ENCODE measurements around the gene LENG9. TPM values are rescaled to one million over a fixed set of nuclear protein-coding genes. Genes with fewer than 3 reads are reported as not detected.

Gene LENG9
- total and polyA plus RNA-seq, 8 donors = 1.3 to 14.5 (median 7.1) TPM

DNA sequence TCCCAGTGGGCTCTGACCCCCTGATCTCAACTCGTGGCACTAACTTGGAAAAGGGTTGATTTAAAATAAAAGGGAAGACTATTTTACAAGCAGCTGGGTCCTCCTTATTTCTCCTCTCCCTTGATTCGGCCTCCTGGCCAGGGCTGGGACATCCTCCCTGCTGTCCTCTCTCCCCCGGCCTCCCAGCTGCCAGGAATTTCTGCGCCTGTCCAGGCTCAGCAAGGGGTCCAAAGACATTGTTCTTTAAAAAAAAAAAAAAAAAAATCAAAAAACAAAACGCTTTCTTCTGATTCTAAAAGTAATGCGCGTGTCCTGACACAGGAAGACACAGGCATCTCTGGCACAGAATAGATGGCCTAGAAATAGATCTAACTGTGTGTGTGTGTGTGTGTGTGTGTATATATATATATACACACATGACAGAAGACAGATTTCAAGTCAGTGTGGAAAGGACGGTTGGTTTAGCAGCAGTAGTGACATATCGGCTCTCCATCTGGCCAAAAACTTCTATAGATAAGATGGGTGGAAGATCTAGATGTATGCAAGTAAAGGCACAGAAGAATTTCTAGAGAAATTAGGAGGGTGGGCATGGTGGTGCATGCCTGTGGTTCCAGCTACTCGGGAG is 26.8 kb downstream of the LENG9 start:
- peaks cover 0 to 12% (median 0%) of the 10 kb centered on the region in 3 donors for H3K27me3 ChIP-seq
- DNase-seq = no peak
- no peak overlapping the region for H3K4me3 ChIP-seq
- peak overlapping the region in 1 of 5 donors; percentile 32 for H3K27ac ChIP-seq
- intact Hi-C loops (cut with DNase I; ENCODE audit: low total_unique reads) = no loop called here
- WGBS, 5 donors = 74 to 86% (median 82%) methylated on average over 10 of the region's 10 CpGs
- no peaks in the 10 kb centered on the region for H3K9me3 ChIP-seq
- H3K4me1 ChIP-seq = peaks cover 12 to 38% (median 30%) of the 10 kb centered on the region in 4 donors
- TF ChIP-seq POLR2A (IDR thresholded peaks at IDR 0.05) = no peak
- no peak for TF ChIP-seq POLR2AphosphoS5 (IDR thresholded peaks at IDR 0.05)
- no peak for TF ChIP-seq EP300 (IDR thresholded peaks at IDR 0.05)
- no peak for TF ChIP-seq CTCF (IDR thresholded peaks at IDR 0.05)
- peaks cover 0 to 10% (median 7%) of the 10 kb centered on the region in 4 donors for H3K36me3 ChIP-seq

DNA sequence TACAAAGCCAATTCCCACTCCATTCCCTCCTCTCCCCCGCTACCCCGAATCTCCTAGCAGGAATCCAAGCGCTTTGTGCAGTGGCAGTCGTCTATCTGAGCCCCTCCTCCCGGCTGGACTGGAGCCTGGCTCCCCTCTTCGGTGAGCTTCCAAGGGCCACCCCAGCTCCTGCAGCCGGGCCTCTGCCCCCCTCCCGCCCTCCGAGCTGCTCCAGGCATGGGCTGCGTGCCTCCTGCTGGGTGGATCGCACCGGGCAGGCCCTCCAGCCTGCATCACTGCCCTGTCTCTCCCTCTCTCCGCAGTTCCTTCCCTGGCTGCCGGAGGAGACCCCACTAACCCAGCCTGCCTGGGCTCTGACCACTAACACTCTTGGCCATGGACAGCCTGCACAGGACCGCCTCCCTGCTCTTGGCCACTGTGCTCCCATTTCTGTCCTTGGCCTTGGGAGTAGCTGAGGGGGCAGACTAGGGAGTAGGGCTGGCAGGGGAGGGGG is 27.5 kb downstream of the LENG9 start:
- peak in 1 of 2 donors; percentile 53 for DNase-seq
- H3K27ac ChIP-seq = peak overlapping the region in 2 of 5 donors; percentile 8 to 32
- no peak overlapping the region for H3K4me3 ChIP-seq
- intact Hi-C loops (cut with DNase I; ENCODE audit: low total_unique reads) = no loop called here
- TF ChIP-seq CTCF (IDR thresholded peaks at IDR 0.05) = no peak
- no peak for TF ChIP-seq POLR2AphosphoS5 (IDR thresholded peaks at IDR 0.05)
- no peak for TF ChIP-seq POLR2A (IDR thresholded peaks at IDR 0.05)
- no peak for TF ChIP-seq EP300 (IDR thresholded peaks at IDR 0.05)
- H3K9me3 ChIP-seq = no peaks in the 10 kb centered on the region
- peaks cover 18 to 45% (median 36%) of the 10 kb centered on the region in 4 donors for H3K4me1 ChIP-seq
- peaks cover 0 to 9% (median 7%) of the 10 kb centered on the region in 4 donors for H3K36me3 ChIP-seq
- peaks cover 0 to 19% (median 6%) of the 10 kb centered on the region in 3 donors for H3K27me3 ChIP-seq
- WGBS, 5 donors = 34 to 48% (median 45%) methylated on average over 13 to 15 of the region's 15 CpGs

DNA sequence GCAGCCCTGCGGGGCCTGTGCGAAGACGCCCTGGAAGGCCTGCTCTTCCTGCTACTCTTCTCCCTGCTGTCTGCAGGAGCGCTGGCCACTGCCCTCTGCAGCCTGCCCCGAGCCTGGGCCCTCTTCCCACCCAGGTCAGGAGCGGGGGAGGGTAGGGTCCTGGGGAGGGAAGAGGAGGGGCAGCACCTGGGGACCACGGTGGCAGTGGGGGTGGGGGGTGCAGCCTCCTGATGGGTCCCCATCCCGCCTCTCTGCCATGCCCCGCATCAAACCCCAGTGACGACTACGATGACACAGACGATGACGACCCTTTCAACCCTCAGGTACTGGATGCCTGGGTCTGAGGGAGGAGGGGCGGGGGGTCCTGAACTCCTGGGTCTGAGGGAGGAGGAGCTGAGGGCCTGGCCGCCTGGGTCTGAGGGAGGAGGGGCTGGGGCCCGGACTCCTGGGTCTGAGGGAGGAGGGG is 28.0 kb downstream of the LENG9 start:
- Histone ChIP-seq H3K4me1 (peaks cover 23 to 50% (median 41%) of the 10 kb centered on the region in 4 donors), H3K9me3 (no peaks in the 10 kb centered on the region), H3K27me3 (peaks cover 0 to 24% (median 11%) of the 10 kb centered on the region in 3 donors), H3K4me3 (no peak overlapping the region), H3K36me3 (peaks cover 0 to 7% (median 6%) of the 10 kb centered on the region in 4 donors), H3K27ac (no peak overlapping the region)
- intact Hi-C loops (cut with DNase I; ENCODE audit: low total_unique reads) = no loop called here
- 31 to 45% (median 39%) methylated on average over 11 to 16 of the region's 16 CpGs for WGBS, 5 donors
- TF ChIP-seq POLR2AphosphoS5 (IDR thresholded peaks at IDR 0.05) (no peak), EP300 (IDR thresholded peaks at IDR 0.05) (no peak), POLR2A (IDR thresholded peaks at IDR 0.05) (no peak), CTCF (IDR thresholded peaks at IDR 0.05) (no peak)
- no peak for DNase-seq

- TF ChIP-seq CTCF (IDR thresholded peaks at IDR 0.05) (no peak), POLR2AphosphoS5 (IDR thresholded peaks at IDR 0.05) (no peak)
- peaks cover 0 to 31% (median 18%) of the 10 kb centered on the region in 3 donors for H3K27me3 ChIP-seq
- H3K4me1 ChIP-seq = peaks cover 29 to 57% (median 48%) of the 10 kb centered on the region in 4 donors
- no peaks in the 10 kb centered on the region for H3K9me3 ChIP-seq
- DNase-seq = no peak
- WGBS, 5 donors = 21 to 45% (median 37%) methylated on average over 9 to 11 of the region's 11 CpGs
- H3K4me3 ChIP-seq = no peak overlapping the region
- intact Hi-C loops (cut with DNase I; ENCODE audit: low total_unique reads) = no loop called here
- H3K36me3 ChIP-seq = no peaks in the 10 kb centered on the region
- no peak overlapping the region for H3K27ac ChIP-seq
Observed at GRCh38 chr19:54434873-54435214, 28.7 kb downstream of the LENG9 start.

Data from stomach (tissue), 9 donors.